DOHH2 (cell line): ENCODE results near the gene SPRR2G.

Experiments used
- CTCF ChIP-seq: fragments of 200-600 bp; sonication (generic); IDR thresholded peaks from one replicate; pipeline ENCODE4 v1.5.1; 2014; ENCODE audit warnings: antibody characterized with exemption, mild to moderate bottlenecking, low read depth, low read length; ENCODE audit not compliant: poor library complexity, severe bottlenecking
- EZH2phosphoT487 ChIP-seq: fragments of 200-600 bp; sonication (generic); IDR thresholded peaks from 2 replicates; pipeline ENCODE4 v1.6.1; 2017; ENCODE audit warnings: borderline replicate concordance, mild to moderate bottlenecking, antibody characterized with exemption, low read length, moderate library complexity, mixed read lengths

- no peak for TF ChIP-seq CTCF
- TF ChIP-seq EZH2phosphoT487 = no peak
Observed at GRCh38 chr1:153155541-153155940, 4.9 kb upstream of the SPRR2G start.
